ENCODE measurements around the gene SBK3.
A peak's percentile ranks its signal among the peaks of the same experiment; 100 is the strongest.
"Not testable (repeated sequence)": the region's sequence is repeated elsewhere in the genome, so short reads cannot be mapped to it uniquely, and the experiment has no call there.

Gene SBK3

DNA sequence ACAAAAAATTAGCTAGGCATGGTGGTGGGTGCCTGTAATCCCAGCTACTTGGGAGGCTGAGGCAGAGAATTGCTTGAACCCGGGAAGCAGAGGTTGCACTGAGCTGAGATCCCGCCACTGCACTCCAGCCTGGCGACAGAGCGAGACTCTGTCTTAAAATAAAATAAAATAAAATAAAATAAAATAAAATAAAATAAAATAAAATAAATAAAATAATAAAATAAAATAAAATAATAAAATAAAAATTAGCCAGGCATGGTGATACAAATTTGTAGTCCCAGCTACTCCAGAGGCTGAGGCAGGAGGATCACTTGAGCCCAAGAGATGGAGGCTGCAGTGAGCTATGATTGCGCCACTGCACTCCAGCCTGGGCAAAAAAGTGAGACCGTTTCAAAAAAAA is 28.6 kb upstream of the SBK3 start:
- DNase-seq = not testable (repeated sequence)

DNA sequence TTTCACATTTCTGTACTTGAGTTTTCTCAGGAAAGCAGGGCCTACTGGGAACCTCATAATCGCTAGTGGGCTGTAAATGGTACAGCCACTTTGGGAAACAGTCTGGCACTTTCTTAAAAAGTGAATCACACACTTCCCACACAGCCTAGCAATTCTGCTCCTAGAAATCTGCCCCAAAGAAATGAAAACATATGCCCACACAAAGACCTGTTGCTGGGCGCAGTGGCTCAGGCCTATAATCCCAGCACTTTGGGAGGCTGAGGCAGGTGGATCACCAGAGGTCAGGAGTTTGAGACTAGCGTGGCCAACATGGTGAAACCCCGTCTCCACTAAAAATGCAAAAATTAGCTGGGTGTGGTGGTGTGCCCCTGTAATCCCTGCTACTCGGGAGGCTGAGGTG is 24.1 kb upstream of the SBK3 start:
- DNase-seq = not testable (repeated sequence)

DNA sequence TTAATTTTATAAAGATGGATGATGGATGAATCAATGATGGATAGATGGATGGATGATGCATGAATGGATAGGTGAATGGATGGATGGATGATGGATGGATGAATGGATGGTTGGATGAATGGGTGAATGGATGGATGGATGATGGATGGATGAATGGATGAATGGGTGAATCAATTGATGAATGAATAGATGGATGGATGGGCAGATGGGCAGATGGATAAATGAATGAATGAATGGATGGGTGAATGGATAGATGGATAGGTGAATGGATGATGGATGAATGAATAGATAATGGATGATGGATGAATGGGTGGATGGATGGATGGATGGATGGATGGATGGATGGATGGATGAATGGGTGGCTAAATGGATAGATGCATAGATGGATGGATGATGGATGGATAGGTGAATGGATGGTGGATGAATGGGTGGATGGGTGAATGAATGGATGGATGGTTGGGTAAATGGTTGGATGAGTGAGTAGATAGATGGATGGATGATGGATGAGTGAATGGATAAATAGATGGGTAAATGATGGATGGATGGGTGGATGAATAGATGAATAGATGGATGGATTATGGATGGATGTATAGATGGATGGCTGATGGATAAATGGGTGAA is 22.5 kb upstream of the SBK3 start:
- DNase-seq = no peak

DNA sequence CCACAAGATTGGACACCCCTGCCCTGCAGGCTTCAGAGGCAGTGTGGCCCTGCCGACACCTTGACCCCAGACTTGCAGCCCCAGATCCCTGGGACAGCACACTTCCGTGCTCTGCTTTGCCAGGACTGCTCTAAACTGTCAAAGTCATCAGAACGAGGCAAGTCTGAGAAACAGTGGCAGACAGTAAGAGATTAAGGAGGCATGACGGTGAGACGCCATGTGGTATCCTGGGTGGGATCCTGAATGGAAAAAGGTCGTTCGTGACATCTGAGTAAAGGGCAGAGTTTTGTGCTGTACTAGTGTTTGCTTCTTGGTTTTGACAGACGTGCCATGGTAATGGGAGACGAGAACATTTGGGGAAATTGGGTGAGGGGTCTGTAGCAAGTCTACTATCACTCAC is 21.5 kb upstream of the SBK3 start:
- no peak for DNase-seq

DNA sequence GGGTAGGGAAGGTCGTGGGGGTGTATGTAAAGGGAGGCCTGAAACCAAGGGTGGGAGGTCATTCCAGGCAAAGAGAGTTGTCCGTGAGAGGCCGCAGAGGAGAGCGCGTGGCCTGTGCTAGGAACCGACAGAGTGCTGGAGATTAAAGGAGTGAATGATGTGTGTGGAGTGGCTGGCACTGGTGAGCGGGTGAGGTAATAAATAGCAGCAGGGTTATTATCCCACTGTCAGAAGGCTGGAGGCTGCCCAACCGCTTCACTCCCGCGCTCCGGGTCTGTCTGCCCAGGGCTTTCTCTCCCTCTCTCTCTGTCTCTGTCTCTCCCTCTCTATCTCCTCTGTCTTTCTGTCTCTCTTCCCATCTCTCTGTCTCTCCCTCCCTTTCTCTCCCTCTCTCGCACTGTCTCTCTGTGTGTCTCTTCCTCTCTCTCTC is 17.9 kb upstream of the SBK3 start:
- DNase-seq = no peak

DNA sequence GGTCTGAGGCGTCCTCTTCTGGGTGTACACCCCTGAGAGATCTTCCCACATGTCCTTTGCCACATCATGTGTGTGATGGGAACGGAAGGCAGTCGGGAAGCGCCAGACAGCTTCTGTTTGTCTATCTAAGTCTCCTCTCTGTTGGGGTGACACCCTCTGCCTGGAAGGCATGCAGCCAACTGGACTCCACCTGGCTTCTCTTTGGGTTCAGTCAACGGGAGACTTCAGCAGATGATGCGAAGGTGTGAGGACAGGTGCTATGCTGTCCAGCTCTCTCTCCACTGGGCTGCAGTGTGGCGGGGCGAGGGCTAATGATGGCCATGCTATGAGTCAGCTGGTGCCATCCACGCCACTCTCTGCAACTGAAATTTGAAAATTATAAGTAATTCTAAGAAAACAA is 14.3 kb upstream of the SBK3 start:
- no peak for DNase-seq

DNA sequence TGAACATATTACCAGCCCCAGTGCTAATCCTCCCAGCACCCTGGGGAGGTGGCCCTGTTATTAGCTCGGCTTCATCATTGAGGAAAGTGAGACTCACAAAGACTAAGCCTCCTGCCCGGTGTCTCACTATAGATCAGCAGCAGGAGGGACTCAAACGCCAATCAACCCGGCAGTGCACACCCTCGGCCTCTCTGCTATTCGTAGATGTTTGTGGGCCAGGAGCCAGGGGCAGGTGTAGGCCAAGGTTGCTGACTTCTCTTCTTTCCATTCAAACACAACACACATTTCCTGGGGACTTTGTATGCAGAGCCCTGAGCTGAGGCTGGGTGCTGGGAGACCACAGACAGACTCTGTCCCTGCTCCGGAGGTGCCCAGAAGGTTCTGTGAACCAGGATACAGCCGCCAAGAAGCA is 9.4 kb upstream of the SBK3 start:
- DNase-seq = no peak

DNA sequence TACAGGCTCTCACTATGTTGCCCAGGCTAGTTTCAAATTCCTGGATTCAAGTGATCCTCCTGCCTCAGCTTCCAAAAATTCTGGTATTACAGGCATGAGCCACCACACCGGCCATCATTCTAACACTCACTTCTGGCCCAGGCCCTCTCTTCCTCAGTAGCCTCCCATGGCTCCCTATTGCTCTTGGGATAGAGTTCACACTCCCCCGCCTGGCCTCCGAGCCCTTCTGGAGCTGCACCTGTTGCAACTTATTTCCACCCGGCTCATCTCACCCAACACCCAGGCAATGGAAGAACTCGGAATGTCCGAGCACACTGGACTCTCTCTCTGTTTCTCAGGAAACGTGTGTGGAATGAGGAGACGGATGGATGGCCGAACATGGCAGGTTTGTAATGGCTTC is 9.0 kb upstream of the SBK3 start:
- DNase-seq = no peak

DNA sequence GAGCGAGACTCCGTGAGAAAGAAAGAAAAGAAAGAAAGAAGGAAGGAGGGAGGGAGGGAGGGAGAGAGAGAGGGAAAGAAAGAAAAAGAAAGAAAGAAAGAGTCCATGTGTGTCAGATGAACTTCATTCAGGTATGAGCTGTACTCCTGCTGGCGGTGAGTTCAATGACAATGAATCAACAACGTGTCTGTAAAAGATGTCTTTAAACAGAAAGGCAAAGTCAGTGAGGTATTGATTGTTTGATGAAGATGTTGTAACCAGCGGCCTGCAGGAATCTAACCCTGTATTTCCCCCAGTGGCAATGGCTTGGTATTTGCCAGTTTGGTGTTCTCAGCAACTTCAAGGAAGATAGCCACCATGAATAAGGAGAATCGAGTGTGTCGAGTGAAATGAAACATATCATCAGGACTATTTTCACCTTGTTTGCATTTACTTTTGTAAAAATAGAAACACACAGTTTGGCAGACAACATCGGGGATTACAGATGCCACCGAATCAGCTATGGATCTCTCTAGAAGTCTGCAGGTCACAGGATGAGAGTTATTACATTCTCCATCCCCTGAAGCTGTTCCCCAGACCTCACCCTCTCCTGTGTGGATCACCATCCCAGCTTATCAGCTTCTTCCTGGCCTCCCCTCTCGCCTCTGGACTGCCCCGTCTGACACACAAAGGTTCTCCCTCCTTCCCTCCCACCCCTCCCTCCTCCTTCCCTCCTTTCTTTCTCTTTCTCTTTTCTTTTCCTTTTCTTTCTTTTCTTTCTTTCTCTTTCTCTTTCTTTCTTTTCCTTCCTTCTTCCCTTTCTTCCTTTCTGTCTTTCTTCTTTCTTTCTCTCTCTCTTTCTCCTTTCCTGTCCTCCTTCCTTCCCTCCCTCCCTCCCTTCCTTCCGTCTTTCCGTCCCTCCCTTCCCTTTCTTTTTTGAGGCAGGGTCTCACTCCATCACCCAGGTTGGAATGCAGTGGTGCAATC is 8.2 kb upstream of the SBK3 start:
- no peak for DNase-seq

DNA sequence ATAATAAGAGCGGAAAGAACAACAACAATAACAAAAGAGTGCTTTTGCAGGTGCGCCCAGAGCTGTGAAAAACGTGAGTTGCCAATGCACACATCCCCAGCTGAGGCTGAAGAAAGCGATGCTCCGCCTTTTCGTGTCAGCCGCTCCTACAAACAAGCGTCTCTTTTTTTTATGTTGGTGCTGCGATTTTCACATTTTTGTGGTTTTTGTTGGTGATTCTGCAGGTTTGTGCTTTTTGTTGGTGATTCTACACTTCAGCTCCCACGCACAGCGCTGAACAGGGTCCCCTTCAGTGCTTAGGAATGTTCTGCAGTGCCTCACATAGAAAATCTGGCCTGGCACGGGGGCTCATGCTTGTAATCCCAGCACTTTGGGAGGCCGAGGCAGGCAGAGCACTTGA is 7.3 kb upstream of the SBK3 start:
- no peak for DNase-seq

DNA sequence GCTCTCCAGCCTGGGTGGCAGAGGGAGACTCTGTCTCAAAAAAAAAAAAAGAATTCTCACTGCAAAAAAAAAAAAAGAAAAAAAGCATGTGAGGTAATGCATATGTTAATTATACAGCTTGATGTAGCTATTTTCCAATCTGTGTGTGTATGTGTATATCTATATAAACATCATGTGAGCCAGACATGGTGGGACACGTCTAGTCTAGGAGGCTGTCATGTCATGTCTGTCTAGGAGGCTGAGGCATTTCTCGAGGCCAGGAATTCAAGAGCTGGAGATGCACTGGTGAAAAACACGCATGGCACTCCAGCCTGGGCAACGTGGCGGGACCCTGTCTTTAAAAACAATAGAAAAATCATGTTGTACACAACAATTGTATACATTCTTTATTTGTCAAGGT is 6.9 kb upstream of the SBK3 start:
- DNase-seq = no peak

DNA sequence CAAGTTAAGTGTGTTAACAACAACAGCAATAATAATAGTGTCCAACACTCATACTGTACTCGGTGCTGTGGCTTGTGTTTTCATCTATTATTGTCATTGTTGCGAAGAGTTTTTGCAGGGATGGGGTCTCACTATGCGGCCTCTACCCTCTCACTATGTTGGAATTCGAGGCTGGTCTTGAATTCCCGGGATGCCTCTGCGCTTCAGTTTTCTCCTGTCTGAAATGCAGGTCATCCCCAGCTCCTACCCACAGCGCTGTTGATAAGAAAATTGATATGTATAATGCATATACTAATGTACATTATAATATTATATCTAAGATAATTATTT is 4.9 kb upstream of the SBK3 start:
- DNase-seq = no peak

DNA sequence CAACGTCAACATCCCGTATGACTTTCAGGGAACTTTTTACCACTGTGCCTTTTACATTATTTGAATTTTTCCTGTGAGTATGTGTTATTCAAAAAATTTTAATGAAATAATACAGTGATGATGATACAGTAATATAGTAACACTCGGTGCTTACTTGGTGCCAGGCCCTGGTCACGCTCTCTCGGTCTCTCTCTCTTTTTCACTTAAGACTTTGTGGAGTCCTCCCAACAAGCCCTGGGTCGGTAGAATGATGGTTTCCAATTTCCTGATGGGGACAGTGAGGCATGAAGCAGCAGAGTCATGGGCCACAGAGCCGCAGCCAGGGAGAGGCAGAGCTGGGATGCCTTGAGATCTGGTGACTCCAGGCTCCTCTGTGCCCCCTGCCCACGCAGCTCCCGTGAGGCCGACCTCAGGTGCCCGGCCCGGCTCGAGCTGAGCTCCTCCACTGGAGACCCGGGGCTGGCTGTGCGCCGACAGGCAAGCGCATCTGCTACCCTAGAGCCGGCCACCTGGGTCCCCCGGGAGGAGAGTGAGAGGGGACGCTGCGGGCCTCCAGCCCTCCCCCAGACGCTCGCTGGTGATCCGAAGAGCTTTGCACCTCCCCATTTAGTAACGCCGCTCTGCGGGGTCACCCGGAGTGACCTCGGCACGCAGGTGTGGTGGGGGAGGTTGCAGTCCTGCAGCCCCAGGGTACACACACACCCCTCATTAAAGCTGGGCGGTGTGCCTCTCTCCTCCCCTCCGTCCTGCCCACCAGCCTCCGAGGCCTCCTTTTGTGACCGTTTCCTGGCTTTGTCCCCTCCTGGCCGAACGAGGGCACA is 4.4 kb upstream of the SBK3 start:
- peak; percentile 32 for DNase-seq

DNA sequence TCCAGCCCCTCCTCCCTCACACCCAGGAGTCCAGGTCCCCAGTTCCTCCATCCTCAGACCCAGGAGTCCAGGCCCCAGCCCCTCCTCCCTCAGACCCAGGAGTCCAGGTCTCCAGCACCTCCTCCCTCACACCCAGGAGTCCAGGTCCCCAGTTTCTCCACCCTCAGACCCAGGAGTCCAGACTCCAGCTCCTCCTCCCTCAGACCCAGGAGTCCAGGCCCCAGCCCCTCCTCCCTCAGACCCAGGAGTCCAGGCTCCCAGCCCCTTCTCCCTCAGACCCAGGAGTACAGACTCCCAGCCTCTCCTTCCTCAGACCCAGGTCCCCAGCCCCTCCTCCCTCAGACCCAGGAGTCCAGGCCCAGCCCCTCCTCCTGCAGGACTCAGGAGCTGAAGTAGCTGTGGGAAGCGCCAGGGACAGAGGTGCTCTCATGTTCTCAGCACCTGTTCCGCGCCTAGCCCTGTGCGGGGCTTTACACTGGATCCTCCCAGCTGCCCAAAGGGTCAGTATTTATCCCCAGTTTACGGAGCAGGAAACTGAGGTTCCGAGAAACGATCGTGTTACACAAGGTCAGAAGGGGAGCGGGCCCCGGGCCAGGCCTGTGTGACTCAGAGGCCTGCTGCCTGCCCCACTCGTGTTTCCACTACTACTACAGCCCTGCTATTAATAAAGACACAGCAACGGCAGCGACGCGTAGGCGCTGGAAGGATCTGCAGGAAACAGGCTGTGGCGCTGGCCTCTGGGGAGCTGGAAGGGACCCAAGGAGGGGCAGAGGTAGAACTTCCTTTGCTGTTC is 1.7 kb upstream of the SBK3 start:
- no peak for DNase-seq

DNA sequence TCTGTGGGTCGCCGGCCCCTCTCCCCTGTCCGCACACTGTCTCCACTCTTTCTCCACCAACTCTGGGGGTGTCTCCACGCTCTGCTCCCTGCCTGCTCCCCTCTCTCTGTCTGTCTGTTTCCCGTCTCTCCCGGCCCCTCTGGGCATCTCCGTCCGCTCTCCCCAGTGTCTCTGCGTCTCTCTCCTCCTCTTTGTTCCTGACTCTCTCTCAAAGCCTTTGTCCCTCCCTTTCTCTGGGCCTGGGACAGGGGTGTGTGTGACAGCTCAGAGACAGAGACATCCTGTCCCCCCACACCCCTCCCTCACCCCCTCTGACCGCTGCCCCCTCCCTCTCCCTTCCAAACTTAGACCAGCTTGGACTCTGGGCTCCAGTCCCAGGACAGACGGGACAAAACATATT is 668 bp upstream of the SBK3 start:
- DNase-seq = no peak

DNA sequence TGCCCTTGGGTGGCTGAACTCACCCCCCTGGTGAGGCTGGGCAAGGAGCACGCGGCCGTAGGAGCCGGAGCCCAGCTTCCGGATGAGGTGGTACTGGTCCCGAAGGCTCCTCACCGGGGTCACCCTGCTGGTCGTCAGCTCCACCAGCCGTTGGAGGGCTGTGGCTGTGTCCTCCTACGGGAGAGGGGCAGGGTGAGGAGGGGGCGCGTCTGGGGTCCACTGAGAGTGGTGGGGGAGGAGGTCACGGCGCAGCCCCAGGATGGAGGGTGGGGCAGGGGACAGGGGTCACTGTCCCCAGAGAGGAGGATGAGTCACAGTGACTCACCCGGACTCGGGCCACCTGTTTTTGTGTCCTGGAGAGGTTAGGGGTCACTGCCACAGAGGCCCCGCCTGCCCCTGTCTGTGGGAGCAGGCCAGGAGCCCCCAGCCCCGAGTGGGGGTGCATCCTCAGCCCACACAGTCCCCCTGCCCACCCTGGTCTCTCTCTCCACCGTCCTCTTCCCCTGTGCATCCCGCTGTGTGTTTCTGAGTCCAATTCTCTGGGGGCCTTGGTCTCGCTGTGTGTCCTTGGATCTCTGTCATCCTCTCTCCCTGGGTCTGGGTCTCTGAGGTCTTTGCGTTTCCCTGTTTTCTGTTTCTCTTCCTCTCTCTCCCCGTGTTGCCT is 435 bp downstream of the SBK3 start:
- no peak for DNase-seq

DNA sequence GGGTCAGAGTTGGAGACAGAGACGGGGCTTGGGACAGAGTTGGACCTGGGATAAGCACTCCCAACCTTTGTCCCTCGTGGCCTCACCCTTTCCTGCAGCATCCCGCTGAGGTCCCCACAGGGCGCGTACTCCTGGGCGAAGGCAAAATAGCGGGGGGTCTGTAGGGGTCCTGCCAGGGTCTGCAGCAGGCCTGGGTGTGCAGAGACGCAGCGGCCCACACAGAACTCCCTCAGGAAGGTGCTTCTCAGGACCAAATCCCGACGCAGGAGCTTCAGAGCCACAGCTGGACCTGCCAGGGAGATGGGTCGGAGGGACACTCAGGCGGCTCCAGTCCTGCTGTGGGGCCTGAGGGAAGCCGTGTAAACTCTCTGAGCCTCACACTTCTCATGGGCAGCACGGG is 1.3 kb downstream of the SBK3 start:
- DNase-seq = no peak

DNA sequence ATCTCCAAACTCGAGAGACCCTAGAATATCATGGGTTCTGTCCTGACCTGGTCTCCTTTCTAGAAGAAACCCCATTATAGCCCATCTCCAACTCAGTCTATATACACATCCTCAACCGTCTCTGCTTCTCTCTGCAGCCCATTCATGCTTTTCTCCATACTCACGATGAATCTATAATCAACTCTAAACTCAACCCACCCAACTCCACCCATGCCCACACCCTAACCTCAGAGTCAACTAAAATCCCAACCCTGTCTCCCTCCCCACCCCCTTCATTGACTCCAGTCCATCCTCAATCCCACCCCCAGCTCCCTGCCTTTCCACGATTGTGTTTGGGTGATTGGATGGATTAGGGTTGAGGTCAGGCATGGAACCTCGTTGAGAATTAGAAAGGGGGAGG is 1.8 kb downstream of the SBK3 start:
- no peak for DNase-seq

DNA sequence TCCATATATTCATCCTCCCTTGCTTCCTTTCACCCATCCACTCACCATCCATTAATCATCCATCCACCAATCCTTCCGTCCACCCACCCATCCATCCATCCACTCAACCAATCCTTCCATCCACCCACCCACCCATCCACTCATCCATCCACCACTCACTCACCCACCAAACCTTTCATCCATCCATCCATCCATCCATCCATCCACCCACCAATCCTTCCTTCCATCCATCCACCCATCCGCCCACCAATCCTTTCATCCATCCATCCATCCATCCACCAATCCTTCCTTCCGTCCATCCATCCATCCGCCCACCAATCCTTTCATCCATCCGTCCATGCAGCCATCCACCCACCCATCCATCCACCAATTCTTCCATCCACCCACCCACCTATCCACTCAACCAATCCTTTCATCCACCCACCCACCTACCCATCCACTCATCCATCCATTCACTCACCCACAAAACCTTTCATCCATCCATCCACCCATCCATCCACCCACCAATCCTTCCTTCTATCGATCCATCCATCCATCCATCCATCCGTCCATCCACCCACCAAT is 3.0 kb downstream of the SBK3 start:
- no peak for DNase-seq

DNA sequence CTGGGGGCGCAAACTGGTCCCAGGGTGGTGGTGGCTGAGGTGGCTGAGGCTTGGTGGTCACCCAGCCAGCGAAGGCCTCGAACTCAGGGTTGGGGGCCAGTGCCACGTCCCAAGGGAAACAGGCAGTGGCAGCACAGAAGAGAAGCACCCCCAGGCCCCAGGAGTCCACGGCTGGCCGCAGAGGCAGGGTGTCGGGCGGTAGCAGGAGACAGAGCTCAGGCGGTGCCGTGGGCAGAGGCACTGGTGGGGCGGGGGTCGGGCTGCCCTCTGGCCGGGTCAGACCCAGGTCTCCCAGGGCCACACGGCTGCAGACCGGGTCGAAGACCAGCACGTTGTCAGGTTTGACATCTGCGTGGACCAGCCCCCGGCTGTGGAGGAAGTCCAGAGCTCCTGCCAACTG is 4.3 kb downstream of the SBK3 start:
- DNase-seq = no peak

DNA sequence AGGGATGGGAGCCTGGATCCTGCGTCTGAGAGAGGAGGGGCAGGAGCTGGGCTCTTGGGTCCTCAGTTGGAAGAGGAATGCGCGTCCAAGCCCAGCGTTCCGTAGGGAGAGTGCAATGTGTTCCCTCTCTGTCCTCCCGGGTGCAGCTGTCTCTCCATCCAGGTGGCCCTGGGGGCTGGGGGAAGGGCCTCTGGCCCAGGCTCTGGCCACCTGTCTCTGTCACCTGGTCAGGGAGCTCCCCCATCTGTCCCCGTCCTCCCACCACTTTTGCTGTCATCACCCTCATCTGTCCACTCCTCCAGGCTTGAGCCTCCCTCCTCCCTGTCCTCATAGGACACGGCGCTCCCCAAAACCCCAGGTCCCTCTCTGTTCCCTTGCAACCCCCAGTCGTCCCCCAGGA is 4.7 kb downstream of the SBK3 start:
- no peak for DNase-seq
